RWPE1 (cell line): Measurements from ENCODE around the gene PDCD1LG2.
"Not testable (repeated sequence)": the region's sequence is repeated elsewhere in the genome, so short reads cannot be mapped to it uniquely, and the experiment has no call there.

ENCODE experiments used
- CTCF ChIA-PET: fragments of 350-600 bp; sonication (Branson Sonifier 250); formaldehyde crosslinking; extraction: SDS; loops from one replicate; lab custom pipeline; 2021; lab: Yijun Ruan, JAX
- POLR2A ChIA-PET: fragments of 400-600 bp; formaldehyde crosslinking; extraction: SDS; loops from one replicate; lab custom pipeline; 2020; ENCODE audit warnings: antibody characterized with exemption; ENCODE audit not compliant: low non-redundant PET; lab: Yijun Ruan, JAX
- DNase-seq: peaks from one replicate; pipeline ENCODE4 v3.0.0; 2012; ENCODE audit warnings: low spot score
- H3K27ac ChIP-seq: fragments of 450-650 bp; 2 replicates; pipeline ENCODE4 v1.5.1; 2017
- CTCF ChIP-seq: fragments of 450-650 bp; conservative IDR thresholded peaks from 2 replicates; pipeline ENCODE4 v1.5.1; 2017; ENCODE audit warnings: low read depth, mild to moderate bottlenecking

The PDCD1LG2 gene

DNA sequence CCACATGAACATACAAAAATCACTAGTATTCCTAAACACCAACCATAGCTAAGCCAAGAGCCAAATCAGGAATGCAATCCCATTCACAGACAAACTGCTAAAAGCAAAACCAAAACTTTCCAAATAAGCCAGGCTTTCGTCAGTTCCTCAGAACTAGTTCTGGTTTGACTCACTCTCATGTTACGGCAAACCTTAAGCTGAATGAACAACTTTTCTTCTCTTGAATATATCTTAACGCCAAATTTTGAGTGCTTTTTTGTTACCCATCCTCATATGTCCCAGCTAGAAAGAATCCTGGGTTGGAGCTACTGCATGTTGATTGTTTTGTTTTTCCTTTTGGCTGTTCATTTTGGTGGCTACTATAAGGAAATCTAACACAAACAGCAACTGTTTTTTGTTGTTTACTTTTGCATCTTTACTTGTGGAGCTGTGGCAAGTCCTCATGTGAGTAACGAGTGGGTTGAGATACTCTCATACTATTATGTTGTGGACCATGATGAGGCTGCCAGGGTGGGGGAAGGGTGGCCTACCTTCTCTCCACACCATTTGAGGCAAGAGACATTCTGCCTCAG lies at the start of gene PDCD1LG2:
Gene PDCD1LG2, plus strand, starts transcription at position 172 of the 572 bp plus-strand sequence. CDS start 12,016 bp downstream, outside the sequence.
- H3K27ac ChIP-seq, result no peak within 1 kb of the TSS
- ChIA-PET POLR2A (no interaction called here), CTCF (no interaction called here)
- no peak for TF ChIP-seq CTCF
- DNase-seq, result no peak

GRCh38 chr9:5464831-5465330 lies 45.5 kb upstream of the PDCD1LG2 start:
- DNase-seq, CTCF ChIA-PET, POLR2A ChIA-PET, H3K27ac ChIP-seq: not testable (repeated sequence)

DNA sequence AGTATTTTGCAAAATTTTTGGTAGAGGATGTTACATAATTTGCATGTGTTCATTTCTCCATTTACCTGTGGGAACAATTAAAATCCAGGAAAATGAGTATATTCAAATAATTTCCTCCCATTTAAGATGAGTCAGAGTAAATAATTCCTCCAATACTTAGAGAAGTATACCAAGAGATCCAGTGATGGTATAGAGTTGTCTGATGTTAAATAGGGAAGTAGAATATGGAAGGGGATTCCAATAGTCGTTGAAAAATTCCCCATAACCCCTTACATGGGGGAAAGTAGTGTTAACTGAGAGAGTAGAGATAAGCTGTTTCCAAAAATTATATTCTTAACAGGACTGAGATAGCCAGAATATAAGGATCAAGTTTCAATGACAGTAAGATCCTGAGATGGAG lies 44.3 kb upstream of the PDCD1LG2 start:
- H3K27ac ChIP-seq, result no peak overlapping the region
- DNase-seq, result no peak
- CTCF ChIA-PET, result no interaction called here
- POLR2A ChIA-PET, result no interaction called here
- TF ChIP-seq CTCF, result no peak

GRCh38 chr9:5466766-5467165 lies 43.6 kb upstream of the PDCD1LG2 start:
- ChIA-PET POLR2A (no interaction called here), CTCF (no interaction called here)
- H3K27ac ChIP-seq, result no peak overlapping the region
- DNase-seq, result no peak
- TF ChIP-seq CTCF, result no peak

DNA sequence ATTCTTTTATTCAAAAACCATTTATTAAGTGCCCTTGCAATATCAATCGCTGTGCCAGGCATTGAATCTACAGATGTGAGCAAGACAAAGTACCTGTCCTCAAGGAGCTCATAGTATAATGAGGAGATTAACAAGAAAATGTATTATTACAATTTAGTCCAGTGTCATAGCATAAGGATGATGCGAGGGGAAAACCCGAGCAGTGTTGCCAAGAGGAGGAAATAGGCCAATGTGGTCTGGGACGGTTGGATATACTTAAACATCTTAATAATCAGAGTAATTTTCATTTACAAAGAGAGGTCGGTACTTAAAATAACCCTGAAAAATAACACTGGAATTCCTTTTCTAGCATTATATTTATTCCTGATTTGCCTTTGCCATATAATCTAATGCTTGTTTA lies 41.5 kb upstream of the PDCD1LG2 start:
- DNase-seq, result no peak
- TF ChIP-seq CTCF, result no peak
- H3K27ac ChIP-seq, result no peak overlapping the region
- CTCF ChIA-PET, result no interaction called here
- POLR2A ChIA-PET, result no interaction called here

- ChIA-PET CTCF (no interaction called here), POLR2A (no interaction called here)
- DNase-seq, result no peak
- H3K27ac ChIP-seq, result no peak overlapping the region
- no peak for TF ChIP-seq CTCF
Measured at GRCh38 chr9:5470122-5470521, 40.2 kb upstream of the PDCD1LG2 start.

DNA sequence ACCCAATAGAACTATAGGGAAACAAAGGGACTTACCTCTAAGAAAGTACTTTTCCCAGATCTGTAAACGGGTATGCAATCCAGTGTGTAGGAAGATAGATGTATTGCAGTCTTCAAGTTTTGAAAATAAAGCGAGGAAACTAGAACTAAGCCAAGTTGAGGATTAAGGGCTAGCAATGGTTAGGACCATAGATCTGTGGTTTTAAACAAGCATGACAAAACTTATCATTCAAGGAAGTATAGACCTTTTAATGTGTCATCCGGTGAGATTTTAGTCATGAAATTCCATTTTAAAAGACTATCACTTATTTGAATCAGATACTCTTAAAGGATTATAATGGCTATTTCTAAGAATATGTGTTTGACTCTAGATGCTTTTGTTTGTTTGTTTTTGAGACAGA lies 39.5 kb upstream of the PDCD1LG2 start:
- CTCF ChIA-PET, result no interaction called here

DNA sequence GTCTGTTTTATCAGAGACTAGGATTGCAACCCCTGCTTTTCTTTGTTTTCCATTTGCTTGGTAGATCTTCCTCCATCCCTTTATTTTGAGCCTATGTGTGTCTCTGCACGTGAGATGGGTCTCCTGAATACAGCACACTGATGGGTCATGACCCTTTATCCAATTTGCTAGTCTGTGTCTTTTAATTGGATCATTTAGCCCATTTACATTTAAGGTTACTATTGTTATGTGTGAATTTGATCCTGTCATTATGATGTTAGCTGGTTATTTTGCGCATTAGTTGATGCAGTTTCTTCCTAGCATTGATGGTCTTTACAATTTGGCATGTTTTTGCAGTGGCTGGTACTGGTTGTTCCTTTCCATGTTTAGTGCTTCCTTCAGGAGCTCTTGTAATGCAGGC lies 34.7 kb upstream of the PDCD1LG2 start:
- DNase-seq, POLR2A ChIA-PET, H3K27ac ChIP-seq, CTCF ChIA-PET: not testable (repeated sequence)

More for the DNA sequence above, 39.5 kb upstream of the PDCD1LG2 start:
- no peak for TF ChIP-seq CTCF
- POLR2A ChIA-PET, result no interaction called here
- DNase-seq, result no peak
- no peak overlapping the region for H3K27ac ChIP-seq
